GM10847 (cell line): ENCODE results near the gene MYCN.

ENCODE experiments used
- POLR2A ChIP-seq: IDR thresholded peaks from 2 replicates; pipeline ENCODE4 v1.6.1; 2011; ENCODE audit not compliant: insufficient read length; ENCODE audit errors: extremely low read depth

Gene MYCN

GRCh38 chr2:15990151-15991101, 50.1 kb downstream of the MYCN start:
- no peak for TF ChIP-seq POLR2A

GRCh38 chr2:15991231-15991630, 50.9 kb downstream of the MYCN start:
- TF ChIP-seq POLR2A = no peak

DNA sequence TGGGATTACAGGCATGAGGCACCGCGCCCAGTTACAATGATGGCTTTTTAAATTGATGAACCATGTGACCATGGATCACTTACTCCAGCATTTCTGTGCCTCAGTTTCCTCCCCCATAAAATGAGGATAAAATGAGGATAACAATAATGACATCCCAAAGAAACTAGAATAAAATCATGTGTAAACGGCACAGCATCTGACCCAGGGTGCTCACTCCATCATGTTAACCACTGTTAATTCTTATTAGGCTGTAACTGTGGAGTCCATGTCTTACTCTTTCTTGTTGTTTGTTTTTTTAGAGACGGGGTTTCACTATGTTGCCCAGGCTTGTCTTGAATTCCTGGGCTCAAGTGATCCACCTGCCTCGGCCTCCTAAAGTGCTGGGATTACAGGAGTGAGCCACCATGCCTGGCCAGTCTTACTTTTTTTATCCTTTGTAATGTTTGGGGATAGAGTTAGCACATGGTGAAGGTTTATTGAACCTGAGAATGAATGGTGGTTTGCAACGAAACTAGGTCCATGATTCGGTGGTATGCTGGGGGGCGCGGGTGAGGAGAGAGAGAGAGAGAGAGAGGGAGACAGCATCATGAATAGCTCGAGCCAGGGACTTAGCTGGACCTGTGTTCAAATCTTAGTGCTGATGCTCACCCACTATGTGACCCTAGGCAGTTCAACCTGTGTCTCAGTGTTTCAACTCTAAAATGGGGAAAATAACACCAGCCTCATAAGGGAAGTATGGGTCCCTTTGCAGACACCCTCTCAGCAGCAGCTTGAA, 52.3 kb downstream of the MYCN start:
- no peak for TF ChIP-seq POLR2A

DNA sequence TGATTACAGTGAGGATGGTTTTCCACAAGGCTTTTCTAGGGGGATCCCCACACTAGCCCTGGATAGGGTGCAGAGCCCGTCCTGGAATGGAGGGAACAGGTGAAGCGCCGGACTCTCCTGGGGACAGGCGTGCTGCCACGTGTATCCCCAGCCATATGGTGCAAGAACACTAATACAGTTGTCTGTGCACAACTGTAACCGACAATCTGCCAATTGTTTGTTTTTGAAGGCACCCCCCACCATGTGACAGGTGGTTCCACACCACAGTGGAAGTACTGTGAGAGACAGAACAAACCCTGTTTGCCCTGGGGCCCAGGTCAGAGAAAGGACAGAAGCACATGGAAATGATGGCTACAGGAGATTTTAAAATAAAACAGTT, 52.9 kb downstream of the MYCN start:
- no peak for TF ChIP-seq POLR2A

GRCh38 chr2:15993666-15994065, 53.3 kb downstream of the MYCN start:
- TF ChIP-seq POLR2A = no peak

DNA sequence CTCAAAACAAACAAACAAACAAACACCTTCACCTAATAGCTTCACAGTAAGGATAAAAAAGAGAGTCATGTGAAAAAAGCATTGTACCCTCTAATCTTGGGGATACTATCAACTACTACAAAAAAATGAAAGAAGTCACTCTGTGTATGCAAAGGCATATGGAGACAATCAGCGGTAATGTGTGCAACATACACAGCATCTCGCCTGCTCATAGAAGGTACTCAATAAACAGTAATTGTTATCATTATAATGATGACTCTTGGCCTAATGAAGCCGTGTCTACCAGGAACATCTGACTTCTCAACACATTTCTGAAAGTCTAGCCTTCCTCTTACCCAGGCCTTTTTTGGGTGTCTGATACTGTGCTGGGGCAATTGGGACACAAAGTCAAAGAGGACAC, 55.3 kb downstream of the MYCN start:
- TF ChIP-seq POLR2A = no peak
